Ishikawa (cell line): Measurements from ENCODE around the gene PCDHGA1.

ENCODE experiments used
- CEBPB ChIP-seq: IDR thresholded peaks from 2 replicates; pipeline ENCODE4 v1.6.1; 2012
- EGR1 ChIP-seq: IDR thresholded peaks from 2 replicates; pipeline ENCODE4 v1.6.1; 2012
- EP300 ChIP-seq: IDR thresholded peaks from 2 replicates; pipeline ENCODE4 v1.6.1; 2012; ENCODE audit warnings: borderline replicate concordance
- FOXM1 ChIP-seq: IDR thresholded peaks from 2 replicates; pipeline ENCODE4 v1.6.1; 2012; ENCODE audit warnings: low read depth, borderline replicate concordance
- NFIC ChIP-seq: IDR thresholded peaks from 2 replicates; pipeline ENCODE4 v1.6.1; 2012
- REST ChIP-seq: IDR thresholded peaks from 2 replicates; pipeline ENCODE4 v1.6.1; 2012; ENCODE audit warnings: low read depth, mild to moderate bottlenecking
- TAF1 ChIP-seq: IDR thresholded peaks from 2 replicates; pipeline ENCODE4 v1.6.1; 2012; ENCODE audit warnings: low read depth, mild to moderate bottlenecking
- TEAD4 ChIP-seq: IDR thresholded peaks from 2 replicates; pipeline ENCODE4 v1.6.1; 2012
- YY1 ChIP-seq: IDR thresholded peaks from 2 replicates; pipeline ENCODE4 v1.6.1; 2012; ENCODE audit warnings: low read depth
- ZBTB7A ChIP-seq: IDR thresholded peaks from 2 replicates; pipeline ENCODE4 v1.6.1; 2012; ENCODE audit warnings: low read depth
- TF ChIP-seq, protein P1 (sequence below): IDR thresholded peaks from 2 replicates; pipeline ENCODE4 v1.6.1; 2012

GRCh38 chr5:141523991-141524390 is 193.7 kb downstream of the PCDHGA1 start:
- TF ChIP-seq NFIC (no peak), EP300 (no peak), ZBTB7A (no peak), FOXM1 (no peak), EGR1 (no peak), REST (no peak), YY1 (no peak), TEAD4 (no peak), CEBPB (no peak), TAF1 (no peak)
- TF ChIP-seq, protein P1, sequence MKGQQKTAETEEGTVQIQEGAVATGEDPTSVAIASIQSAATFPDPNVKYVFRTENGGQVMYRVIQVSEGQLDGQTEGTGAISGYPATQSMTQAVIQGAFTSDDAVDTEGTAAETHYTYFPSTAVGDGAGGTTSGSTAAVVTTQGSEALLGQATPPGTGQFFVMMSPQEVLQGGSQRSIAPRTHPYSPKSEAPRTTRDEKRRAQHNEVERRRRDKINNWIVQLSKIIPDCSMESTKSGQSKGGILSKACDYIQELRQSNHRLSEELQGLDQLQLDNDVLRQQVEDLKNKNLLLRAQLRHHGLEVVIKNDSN, result no peak
